HG02763 (cell line): ENCODE measurements around the gene KIF24.
"Not testable (repeated sequence)": the region's sequence is repeated elsewhere in the genome, so short reads cannot be mapped to it uniquely, and the experiment has no call there.

Experiments used
- ATAC-seq: cut with Tn5 transposase; IDR thresholded peaks from one replicate; pipeline ENCODE4 v1.9.1; 2021; ENCODE audit warnings: mild to moderate bottlenecking, moderate library complexity; ENCODE audit not compliant: unreplicated experiment

KIF24 gene

GRCh38 chr9:34332076-34332964, 3.3 kb upstream of the KIF24 start:
- no peak for ATAC-seq

GRCh38 chr9:34331196-34331595, 2.1 kb upstream of the KIF24 start:
- no peak for ATAC-seq

GRCh38 chr9:34328500-34328986, 525 bp downstream of the KIF24 start:
- peak; percentile 0 for ATAC-seq

- no peak for ATAC-seq
Measured at GRCh38 chr9:34326690-34327089, 2.4 kb downstream of the KIF24 start.

GRCh38 chr9:34322899-34323591, 6.0 kb downstream of the KIF24 start:
- ATAC-seq: no peak

GRCh38 chr9:34321451-34321850, 7.6 kb downstream of the KIF24 start:
- no peak for ATAC-seq

- no peak for ATAC-seq
Measured at GRCh38 chr9:34318163-34318790, 10.8 kb downstream of the KIF24 start.

GRCh38 chr9:34317436-34317835, 11.6 kb downstream of the KIF24 start:
- ATAC-seq: no peak

GRCh38 chr9:34311499-34312185, 17.4 kb downstream of the KIF24 start:
- ATAC-seq: no peak

- no peak for ATAC-seq
Measured at GRCh38 chr9:34310215-34310614, 18.9 kb downstream of the KIF24 start.

GRCh38 chr9:34308316-34308715, 20.8 kb downstream of the KIF24 start:
- not testable (repeated sequence) for ATAC-seq

- ATAC-seq: not testable (repeated sequence)
Measured at GRCh38 chr9:34301064-34301463, 28.0 kb downstream of the KIF24 start.

GRCh38 chr9:34292552-34292951, 36.5 kb downstream of the KIF24 start:
- no peak for ATAC-seq

- ATAC-seq: no peak
Measured at GRCh38 chr9:34291423-34291822, 37.6 kb downstream of the KIF24 start.

GRCh38 chr9:34291023-34291422, 38.0 kb downstream of the KIF24 start:
- no peak for ATAC-seq

- no peak for ATAC-seq
Measured at GRCh38 chr9:34289159-34289558, 39.9 kb downstream of the KIF24 start.

GRCh38 chr9:34282096-34282495, 47.0 kb downstream of the KIF24 start:
- no peak for ATAC-seq

- ATAC-seq: no peak
Measured at GRCh38 chr9:34279411-34279810, 49.7 kb downstream of the KIF24 start.
